22Rv1 (cell line): ENCODE results near the gene ACACB.

Source experiments
- ZFX ChIP-seq: fragments of 450-650 bp; IDR thresholded peaks from 2 replicates; pipeline ENCODE4 v1.6.1; 2017; ENCODE audit warnings: antibody characterized with exemption, borderline replicate concordance
- TF ChIP-seq, protein P1 (sequence below): fragments of 450-650 bp; IDR thresholded peaks from 2 replicates; pipeline ENCODE4 v1.5.1; 2017; ENCODE audit warnings: mild to moderate bottlenecking

DNA sequence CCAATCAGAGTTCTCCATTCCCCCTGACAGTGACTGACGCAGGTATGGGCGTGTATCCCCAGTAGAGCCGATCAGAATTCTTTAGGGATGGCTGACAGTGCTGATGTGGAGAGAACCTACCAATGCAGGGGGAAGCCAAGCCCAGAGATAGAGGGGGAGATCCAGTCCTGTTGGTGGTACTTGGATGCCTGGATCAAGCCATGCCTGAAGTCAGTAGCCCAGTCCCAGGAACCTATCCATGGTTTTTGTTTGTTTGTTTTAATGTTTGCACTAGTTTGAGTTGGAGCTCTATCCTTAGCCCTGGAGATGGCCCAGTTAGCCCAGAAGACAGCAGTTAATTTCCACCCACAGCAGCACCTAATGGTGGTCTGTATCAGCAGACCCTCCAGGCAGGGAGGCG, 152.5 kb downstream of the ACACB start:
- TF ChIP-seq, protein P1, sequence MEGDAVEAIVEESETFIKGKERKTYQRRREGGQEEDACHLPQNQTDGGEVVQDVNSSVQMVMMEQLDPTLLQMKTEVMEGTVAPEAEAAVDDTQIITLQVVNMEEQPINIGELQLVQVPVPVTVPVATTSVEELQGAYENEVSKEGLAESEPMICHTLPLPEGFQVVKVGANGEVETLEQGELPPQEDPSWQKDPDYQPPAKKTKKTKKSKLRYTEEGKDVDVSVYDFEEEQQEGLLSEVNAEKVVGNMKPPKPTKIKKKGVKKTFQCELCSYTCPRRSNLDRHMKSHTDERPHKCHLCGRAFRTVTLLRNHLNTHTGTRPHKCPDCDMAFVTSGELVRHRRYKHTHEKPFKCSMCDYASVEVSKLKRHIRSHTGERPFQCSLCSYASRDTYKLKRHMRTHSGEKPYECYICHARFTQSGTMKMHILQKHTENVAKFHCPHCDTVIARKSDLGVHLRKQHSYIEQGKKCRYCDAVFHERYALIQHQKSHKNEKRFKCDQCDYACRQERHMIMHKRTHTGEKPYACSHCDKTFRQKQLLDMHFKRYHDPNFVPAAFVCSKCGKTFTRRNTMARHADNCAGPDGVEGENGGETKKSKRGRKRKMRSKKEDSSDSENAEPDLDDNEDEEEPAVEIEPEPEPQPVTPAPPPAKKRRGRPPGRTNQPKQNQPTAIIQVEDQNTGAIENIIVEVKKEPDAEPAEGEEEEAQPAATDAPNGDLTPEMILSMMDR, result no peak
- no peak for TF ChIP-seq ZFX
